H1 (cell line): ENCODE measurements around the gene RAB32.

ENCODE experiments used
- EP300 ChIP-seq, 2 experiments: IDR thresholded peaks; 1 replicate in 1 of 2; 2 replicates in 1 of 2; pipeline ENCODE4 v1.6.1; 2011 to 2012; ENCODE audit warnings: low read depth in 2 of 2, low read length in 2 of 2, mild to moderate bottlenecking in 2 of 2, borderline replicate concordance in 1 of 2, inconsistent platforms in 1 of 2, moderate library complexity in 1 of 2
- EZH2 ChIP-seq: fragments of 200-600 bp; sonication (generic); IDR thresholded peaks from 2 replicates; pipeline ENCODE4 v1.7.1; 2012; ENCODE audit warnings: low read depth, mild to moderate bottlenecking, moderate library complexity, low read length, inconsistent platforms; ENCODE audit not compliant: severe bottlenecking
- POLR2A ChIP-seq, 2 experiments: IDR thresholded peaks; 1 replicate in 1 of 2; 2 replicates in 1 of 2; pipeline ENCODE4 v1.6.1; 2011; ENCODE audit warnings: low read depth in 2 of 2, low read length in 2 of 2, mild to moderate bottlenecking in 2 of 2; ENCODE audit errors: control extremely low read depth in 1 of 2
- RFX5 ChIP-seq: IDR thresholded peaks from 2 replicates; pipeline ENCODE4 v1.6.1; 2011; ENCODE audit warnings: low read depth, low read length, improper control_type of control experiment, borderline replicate concordance
- SRF ChIP-seq: IDR thresholded peaks from 2 replicates; pipeline ENCODE4 v1.6.1; 2011; ENCODE audit warnings: mild to moderate bottlenecking, low read depth, low read length, moderate library complexity
- TAF1 ChIP-seq: IDR thresholded peaks from 2 replicates; pipeline ENCODE4 v1.6.1; 2011; ENCODE audit warnings: mild to moderate bottlenecking, low read depth, low read length

GRCh38 chr6:146560607-146561006, 17.0 kb downstream of the RAB32 start:
- TF ChIP-seq EP300 (IDR thresholded peaks at IDR 0.05; ENCODE audit: borderline replicate concordance in 1 of 2, low read depth in 2 of 2, low read length in 2 of 2) (no peak), SRF (no peak), RFX5 (no peak), POLR2A (IDR thresholded peaks at IDR 0.05; ENCODE audit: control extremely low read depth in 1 of 2, low read depth in 2 of 2, low read length in 2 of 2) (no peak), EZH2 (no peak), TAF1 (no peak)
